Measurements from ENCODE around the gene ARAP1. TPM values are rescaled to one million over a fixed set of nuclear protein-coding genes. Genes with fewer than 3 reads are reported as not detected.
"Not testable (repeated sequence)": the region's sequence is repeated elsewhere in the genome, so short reads cannot be mapped to it uniquely, and the experiment has no call there.

ARAP1 gene
- total RNA-seq, 1 experiment from 2014 or later, result 151 TPM

DNA sequence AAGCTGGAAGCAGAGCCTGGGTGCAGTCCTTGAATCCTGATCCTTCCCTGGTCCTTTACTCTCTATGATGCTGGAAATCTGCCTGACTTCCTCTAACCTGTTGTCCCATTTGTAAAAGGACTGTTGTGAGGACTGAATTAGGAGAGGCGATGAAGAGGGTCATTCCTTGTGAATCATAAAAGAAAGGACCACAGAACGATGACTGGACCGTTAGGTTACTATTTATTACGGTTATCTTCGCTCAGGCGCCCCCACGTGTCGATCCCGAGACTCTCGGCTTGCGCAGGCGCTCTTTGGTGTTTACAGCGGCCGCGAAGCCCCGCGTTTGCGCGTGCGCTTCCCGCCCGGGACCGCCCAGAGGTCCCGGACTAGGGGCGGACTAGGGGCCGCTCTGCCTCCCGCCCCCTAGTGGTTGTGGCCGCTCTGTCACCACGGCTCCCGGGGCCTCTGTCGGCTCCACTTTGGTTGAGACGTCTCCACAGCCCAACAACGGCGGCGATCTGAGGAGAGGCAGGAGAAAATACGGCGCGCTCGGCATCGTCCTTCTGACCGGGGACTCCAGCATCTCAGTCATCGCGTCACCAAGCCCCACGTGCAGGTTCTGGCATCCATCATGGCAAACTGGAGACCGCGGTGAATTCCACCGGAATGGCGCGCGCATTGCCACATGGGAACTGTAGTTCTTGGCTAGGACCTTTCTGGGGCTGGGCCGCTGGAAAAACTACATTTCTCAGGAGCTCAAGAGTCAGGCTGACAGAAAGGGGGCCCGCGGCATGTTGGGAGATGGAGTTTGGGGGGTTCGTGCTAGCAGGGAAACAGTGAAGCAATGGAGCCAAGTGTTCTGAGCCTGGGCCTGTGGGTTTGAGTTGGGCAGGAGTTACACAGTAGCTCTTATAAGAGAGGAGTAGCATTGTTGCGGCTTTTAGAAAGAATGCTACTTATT, 41.5 kb upstream of the ARAP1 start, which contains the start of gene STARD10:
TSS of gene STARD10 (minus strand) at position 623 of the 943 bp plus-strand sequence. CDS start 12,866 bp downstream, outside the sequence.
- TF ChIP-seq, protein P1, sequence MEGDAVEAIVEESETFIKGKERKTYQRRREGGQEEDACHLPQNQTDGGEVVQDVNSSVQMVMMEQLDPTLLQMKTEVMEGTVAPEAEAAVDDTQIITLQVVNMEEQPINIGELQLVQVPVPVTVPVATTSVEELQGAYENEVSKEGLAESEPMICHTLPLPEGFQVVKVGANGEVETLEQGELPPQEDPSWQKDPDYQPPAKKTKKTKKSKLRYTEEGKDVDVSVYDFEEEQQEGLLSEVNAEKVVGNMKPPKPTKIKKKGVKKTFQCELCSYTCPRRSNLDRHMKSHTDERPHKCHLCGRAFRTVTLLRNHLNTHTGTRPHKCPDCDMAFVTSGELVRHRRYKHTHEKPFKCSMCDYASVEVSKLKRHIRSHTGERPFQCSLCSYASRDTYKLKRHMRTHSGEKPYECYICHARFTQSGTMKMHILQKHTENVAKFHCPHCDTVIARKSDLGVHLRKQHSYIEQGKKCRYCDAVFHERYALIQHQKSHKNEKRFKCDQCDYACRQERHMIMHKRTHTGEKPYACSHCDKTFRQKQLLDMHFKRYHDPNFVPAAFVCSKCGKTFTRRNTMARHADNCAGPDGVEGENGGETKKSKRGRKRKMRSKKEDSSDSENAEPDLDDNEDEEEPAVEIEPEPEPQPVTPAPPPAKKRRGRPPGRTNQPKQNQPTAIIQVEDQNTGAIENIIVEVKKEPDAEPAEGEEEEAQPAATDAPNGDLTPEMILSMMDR (conservative IDR thresholded peaks at IDR 0.05), result peak; percentile 100
- no peak for TF ChIP-seq EZH2 (IDR thresholded peaks at IDR 0.05; ENCODE audit: low read depth)
- H3K36me3 ChIP-seq (ENCODE audit: low read depth), result no peaks in the 10 kb centered on the region

DNA sequence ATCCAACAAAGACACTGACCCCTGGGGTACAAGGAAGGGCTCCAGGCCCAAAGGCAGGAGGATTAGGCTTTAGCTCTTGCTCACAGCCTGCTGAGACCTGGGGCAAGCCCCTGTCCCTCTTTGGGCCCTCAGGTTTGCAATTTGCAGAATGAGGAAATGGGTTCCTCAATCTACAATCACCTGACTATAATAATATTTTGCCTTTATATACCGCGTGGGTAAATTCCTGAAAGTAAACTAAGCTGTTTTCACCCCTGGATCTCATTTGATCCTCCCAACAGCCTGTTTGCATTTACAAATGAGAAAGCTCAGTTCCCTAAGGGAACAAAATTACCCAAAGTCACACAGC, 40.8 kb upstream of the ARAP1 start:
- TF ChIP-seq, protein P1 (conservative IDR thresholded peaks at IDR 0.05), result no peak
- TF ChIP-seq EZH2 (IDR thresholded peaks at IDR 0.05; ENCODE audit: low read depth), result no peak
- POLR2A ChIA-PET (ENCODE audit: unreplicated experiment), result interaction anchor here (0.6 kb wide), 1 partner anchor 40 kb away, joined by 4 read pairs; no protein-coding TSS in a partner anchor
- no peak overlapping the region for H3K27ac ChIP-seq
- BruUV-seq (replicated peaks), result no TSS peak
- peaks cover 52% of the 10 kb centered on the region for H3K4me1 ChIP-seq (replicated peaks; ENCODE audit: insufficient read depth)
- H3K4me2 ChIP-seq, result peak overlapping the region; percentile 74
- H3K79me2 ChIP-seq (ENCODE audit: low read depth), result no peaks in the 10 kb centered on the region
- DNase-seq, result no peak
- no peak overlapping the region for H2AFZ ChIP-seq
- H3K9me3 ChIP-seq (ENCODE audit: insufficient read depth, low read depth), result no peaks in the 10 kb centered on the region
- no peaks in the 10 kb centered on the region for H4K20me1 ChIP-seq (ENCODE audit: insufficient read depth)
- peaks cover 29% of the 10 kb centered on the region; the same call in 1 of the 2 replicates for H3F3A ChIP-seq (ENCODE audit: insufficient read depth, low read depth)
- H3K27me3 ChIP-seq (ENCODE audit: insufficient read depth, low read depth), result no peaks in the 10 kb centered on the region
- CTCF ChIA-PET, result interaction anchor here (0.6 to 1.3 kb wide), 3 partner anchors 68 to 386 kb away, joined by 3 to 5 read pairs (median 3); no protein-coding TSS in a partner anchor
- peak overlapping the region; percentile 70; the same call in 1 of the 2 replicates for H3K4me3 ChIP-seq
- no peaks in the 10 kb centered on the region for H3K9me2 ChIP-seq (ENCODE audit: insufficient read depth)
- H3K36me3 ChIP-seq (ENCODE audit: low read depth), result no peaks in the 10 kb centered on the region
- intact Hi-C loops (cut with micrococcal nuclease; ENCODE audit: unreplicated experiment), result loop anchor here (1.0 kb wide), 1 partner anchor 68 kb away; no protein-coding TSS in a partner anchor

More for the DNA sequence above, 41.5 kb upstream of the ARAP1 start, which contains the start of gene STARD10:
- Histone ChIP-seq H3K27me3 (ENCODE audit: insufficient read depth, low read depth) (no peaks in the 10 kb centered on the region), H3K9me2 (ENCODE audit: insufficient read depth) (no peaks in the 10 kb centered on the region), H3K4me1 (replicated peaks; ENCODE audit: insufficient read depth) (peaks cover 45% of the 10 kb centered on the region), H3K9me3 (ENCODE audit: insufficient read depth, low read depth) (no peaks in the 10 kb centered on the region), H3K4me3 (peak within 1 kb of the TSS; percentile 70), H3K4me2 (peak within 1 kb of the TSS; percentile 74), H4K20me1 (ENCODE audit: insufficient read depth) (no peaks in the 10 kb centered on the region), H2AFZ (peak within 1 kb of the TSS; percentile 79), H3K27ac (peak within 1 kb of the TSS; percentile 25), H3K79me2 (ENCODE audit: low read depth) (no peaks in the 10 kb centered on the region), H3F3A (ENCODE audit: insufficient read depth, low read depth) (peaks cover 29% of the 10 kb centered on the region; the same call in 1 of the 2 replicates)
- CTCF ChIA-PET, result interaction anchor here (0.6 to 1.7 kb wide), 11 partner anchors 11 to 511 kb away, joined by 3 to 13 read pairs (median 4); partner anchors contain the start of gene ARAP1
- peak; percentile 85 to 96 for DNase-seq
- POLR2A ChIA-PET (ENCODE audit: unreplicated experiment), result interaction anchor here (0.5 to 0.7 kb wide), 9 partner anchors 16 to 877 kb away, joined by 3 to 10 read pairs (median 4); no protein-coding TSS in a partner anchor
- intact Hi-C loops (cut with micrococcal nuclease; ENCODE audit: unreplicated experiment), result loop anchor here (1.0 kb wide), 2 partner anchors 68 to 71 kb away; no protein-coding TSS in a partner anchor
- BruUV-seq (replicated peaks), result TSS peak; percentile 79

DNA sequence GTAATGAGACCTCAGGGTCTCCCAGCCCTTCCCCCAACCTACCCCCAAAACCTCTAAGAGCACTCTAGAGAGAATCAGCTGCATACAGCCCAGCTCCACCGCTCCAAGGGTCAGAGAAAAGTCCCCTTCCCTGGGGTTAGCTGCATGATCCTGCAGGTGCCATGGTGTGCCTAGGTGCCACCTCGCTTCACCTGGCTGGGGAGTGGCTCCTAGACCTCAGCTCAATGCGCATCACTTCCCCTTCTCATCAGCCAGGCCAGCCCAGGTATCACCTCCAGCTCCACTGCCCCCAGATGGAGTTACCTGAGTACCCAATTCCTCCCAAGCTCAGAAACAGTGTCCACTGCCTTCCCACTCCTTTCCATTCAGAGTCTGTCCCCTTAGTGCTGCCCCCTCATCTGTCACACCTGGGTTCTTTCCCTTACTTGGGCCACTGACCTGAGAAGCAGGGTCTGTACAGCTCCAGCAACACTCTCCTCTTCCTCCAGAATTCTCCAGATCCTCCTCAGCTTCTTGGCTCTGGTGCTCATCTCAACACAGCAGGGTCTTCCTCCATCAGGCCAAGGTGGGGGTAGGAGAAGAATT, 40.3 kb upstream of the ARAP1 start:
- Histone ChIP-seq H3F3A (ENCODE audit: insufficient read depth, low read depth) (peaks cover 32% of the 10 kb centered on the region; the same call in 1 of the 2 replicates), H4K20me1 (ENCODE audit: insufficient read depth) (no peaks in the 10 kb centered on the region), H3K4me3 (no peak overlapping the region), H2AFZ (no peak overlapping the region), H3K27ac (no peak overlapping the region), H3K9me3 (ENCODE audit: insufficient read depth, low read depth) (no peaks in the 10 kb centered on the region), H3K4me1 (replicated peaks; ENCODE audit: insufficient read depth) (peaks cover 57% of the 10 kb centered on the region), H3K79me2 (ENCODE audit: low read depth) (no peaks in the 10 kb centered on the region), H3K36me3 (ENCODE audit: low read depth) (no peaks in the 10 kb centered on the region), H3K9me2 (ENCODE audit: insufficient read depth) (no peaks in the 10 kb centered on the region), H3K4me2 (peak overlapping the region; percentile 74; the same call in 1 of the 2 replicates), H3K27me3 (ENCODE audit: insufficient read depth, low read depth) (no peaks in the 10 kb centered on the region)
- intact Hi-C loops (cut with micrococcal nuclease; ENCODE audit: unreplicated experiment), result loop anchor here (1.0 kb wide), 1 partner anchor 67 kb away; no protein-coding TSS in a partner anchor
- TF ChIP-seq, protein P1 (conservative IDR thresholded peaks at IDR 0.05), result no peak
- no peak for TF ChIP-seq EZH2 (IDR thresholded peaks at IDR 0.05; ENCODE audit: low read depth)
- BruUV-seq (replicated peaks), result no TSS peak
- POLR2A ChIA-PET (ENCODE audit: unreplicated experiment), result interaction anchor here (0.6 kb wide), 1 partner anchor 40 kb away, joined by 4 read pairs; no protein-coding TSS in a partner anchor
- CTCF ChIA-PET, result interaction anchor here (0.6 to 1.0 kb wide), 3 partner anchors 67 to 387 kb away, joined by 3 read pairs; no protein-coding TSS in a partner anchor
- DNase-seq, result no peak

DNA sequence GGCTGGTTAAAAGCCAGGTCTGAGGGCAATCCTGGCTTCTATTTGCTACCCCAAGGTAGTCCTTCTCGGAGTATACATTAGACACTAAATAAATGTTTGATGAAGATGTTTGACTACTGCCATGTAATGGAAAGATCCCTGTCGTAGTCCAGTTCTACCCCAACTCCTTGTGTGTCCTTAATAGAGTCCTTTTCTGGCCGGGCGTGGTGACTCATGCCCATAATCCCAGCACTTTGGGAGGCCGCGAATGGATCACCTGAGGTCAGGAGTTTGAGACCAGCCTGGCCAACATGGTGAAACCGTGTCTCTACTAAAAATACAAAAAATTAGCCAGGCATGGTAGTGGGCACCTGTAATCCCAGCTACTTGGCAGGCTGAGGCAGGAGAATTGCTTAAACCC, 39.0 kb upstream of the ARAP1 start:
- H3K4me2 ChIP-seq; DNase-seq; H4K20me1 ChIP-seq (ENCODE audit: insufficient read depth); CTCF ChIA-PET; H3K4me3 ChIP-seq; intact Hi-C loops (cut with micrococcal nuclease; ENCODE audit: unreplicated experiment); POLR2A ChIA-PET (ENCODE audit: unreplicated experiment); H3K9me2 ChIP-seq (ENCODE audit: insufficient read depth); H3K79me2 ChIP-seq (ENCODE audit: low read depth); H3K9me3 ChIP-seq (ENCODE audit: insufficient read depth, low read depth); H2AFZ ChIP-seq; BruUV-seq (replicated peaks); H3K27ac ChIP-seq; H3K36me3 ChIP-seq (ENCODE audit: low read depth); H3K27me3 ChIP-seq (ENCODE audit: insufficient read depth, low read depth): not testable (repeated sequence)
- Histone ChIP-seq H3F3A (ENCODE audit: insufficient read depth, low read depth) (peaks cover 43% of the 10 kb centered on the region), H3K4me1 (replicated peaks; ENCODE audit: insufficient read depth) (peaks cover 70% of the 10 kb centered on the region)
